GM21390 (cell line): ENCODE data around the gene DYTN.

ENCODE experiments used
- ATAC-seq: cut with Tn5 transposase; IDR thresholded peaks from one replicate; pipeline ENCODE4 v1.9.1; 2021; ENCODE audit not compliant: unreplicated experiment

The DYTN gene

GRCh38 chr2:206615417-206616089 is 102.6 kb downstream of the DYTN start:
- ATAC-seq, result no peak

GRCh38 chr2:206614811-206615210 is 103.4 kb downstream of the DYTN start:
- no peak for ATAC-seq

- no peak for ATAC-seq
These were observed 106.5 kb downstream of the DYTN start for GRCh38 chr2:206611736-206612135.

GRCh38 chr2:206611191-206611590 is 107.0 kb downstream of the DYTN start:
- ATAC-seq, result no peak

GRCh38 chr2:206610451-206610850 is 107.7 kb downstream of the DYTN start:
- ATAC-seq, result no peak

GRCh38 chr2:206603243-206603642 is 115.0 kb downstream of the DYTN start:
- ATAC-seq, result no peak
